Measurements from ENCODE around the gene SLC35F5. TPM values are rescaled to one million over a fixed set of nuclear protein-coding genes. Genes with fewer than 3 reads are reported as not detected.

SLC35F5 gene
- total and polyA plus RNA-seq, 2 of the 4 experiments (the other 2 are of a cell fraction) = 30.5 to 93.4 TPM

DNA sequence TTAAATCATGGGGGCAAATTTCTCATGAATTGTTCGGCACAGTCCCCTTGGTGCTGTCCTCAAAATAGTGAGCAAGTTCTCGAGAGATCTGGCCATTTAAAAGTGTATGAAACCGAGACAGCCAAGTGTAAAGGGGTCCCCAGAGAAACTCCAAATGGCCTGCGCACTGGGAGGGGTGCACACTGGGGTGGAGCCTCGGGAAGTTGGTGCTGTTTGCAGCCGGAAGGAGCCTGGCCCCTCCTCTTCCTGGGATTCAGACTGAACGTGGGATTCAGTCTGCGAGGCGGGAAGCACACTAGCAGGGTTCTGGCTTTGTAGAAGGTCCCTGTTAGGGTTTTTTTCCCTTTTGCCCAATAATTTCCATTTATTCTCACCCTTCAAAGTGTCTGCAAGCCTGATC, 80.6 kb downstream of the SLC35F5 start:
- Histone ChIP-seq H3K4me3 (ENCODE audit: insufficient read depth, low read depth, low read length) (no peak overlapping the region), H3K4me2 (ENCODE audit: low read depth, low read length) (no peak overlapping the region), H3K9ac (ENCODE audit: low read depth, low read length) (no peak overlapping the region), H2BK5ac (ENCODE audit: low read depth, low read length, poor library complexity, severe bottlenecking) (no peak overlapping the region), H2AK9ac (replicated peaks; ENCODE audit: low read depth, low read length, poor library complexity) (no peak overlapping the region), H3K27ac (ENCODE audit: insufficient read depth, low read length) (no peak overlapping the region), H3K36me3 (ENCODE audit: control insufficient read depth, insufficient read depth, low read length) (no peaks in the 10 kb centered on the region), H3K27me3 (ENCODE audit: control insufficient read depth, insufficient read depth, low read length) (peaks cover 26% of the 10 kb centered on the region), H4K5ac (ENCODE audit: low read depth, low read length) (no peak overlapping the region), H3K18ac (ENCODE audit: low read depth, low read length) (no peak overlapping the region), H3K9me1 (ENCODE audit: insufficient read depth, low read length) (no peaks in the 10 kb centered on the region), H3K9me3 (ENCODE audit: control insufficient read depth, insufficient read depth, low read length) (no peaks in the 10 kb centered on the region), H2AFZ (replicated peaks; ENCODE audit: low read length, poor library complexity) (no peak overlapping the region), H3K14ac (replicated peaks; ENCODE audit: low read depth, low read length) (no peak overlapping the region), H2BK15ac (ENCODE audit: low read depth, low read length) (no peak overlapping the region), H2BK120ac (ENCODE audit: low read depth, low read length) (no peak overlapping the region), H3K4me1 (ENCODE audit: control insufficient read depth, insufficient read depth, low read length) (no peaks in the 10 kb centered on the region), H3K23ac (ENCODE audit: low read depth, low read length) (no peak overlapping the region), H3K56ac (ENCODE audit: extremely low read depth, insufficient read depth, low read length) (no peak overlapping the region), H2AK5ac (ENCODE audit: low read depth, low read length) (no peak overlapping the region), H4K8ac (ENCODE audit: low read depth in 2 of 2, low read length in 2 of 2) (no peak overlapping the region), H2BK20ac (ENCODE audit: low read depth, low read length) (no peak overlapping the region), H3K4ac (ENCODE audit: low read depth, low read length) (no peak overlapping the region), H4K91ac (ENCODE audit: insufficient read depth, low read depth, low read length) (no peak overlapping the region), H3K79me1 (ENCODE audit: low read depth in 1 of 2, low read length in 2 of 2) (no peaks in the 10 kb centered on the region), H4K20me1 (ENCODE audit: insufficient read depth, low read length) (no peaks in the 10 kb centered on the region)
- ChIA-PET POLR2A (ENCODE audit: unreplicated experiment) (no interaction called here), CTCF (no interaction called here)
- dilution Hi-C loops (cut with HindIII; ENCODE audit: low sequenced_read_pairs, unreplicated experiment) (no loop called here), in situ Hi-C loops (cut with MboI; ENCODE audit: low sequenced_read_pairs) (no loop called here), intact Hi-C loops (cut with micrococcal nuclease) (no loop called here)
- no peak for ATAC-seq (ENCODE audit: low read depth)
- WGBS, 2 experiments (ENCODE audit: extremely low coverage in 2 of 2, insufficient read length in 1 of 2) = 100% methylated on average over 1 of the region's 9 CpGs; no CpG with 5 or more reads in 1 of the 2 experiments
- no TSS peak for BruUV-seq (replicated peaks)
- TF ChIP-seq RFX5 (IDR thresholded peaks at IDR 0.05; ENCODE audit: low read depth, low read length) (no peak), NFE2L2 (IDR thresholded peaks at IDR 0.05; ENCODE audit: low read depth, low read length) (no peak), SMC3 (IDR thresholded peaks at IDR 0.05; ENCODE audit: low read depth, low read length) (no peak), MAZ (IDR thresholded peaks at IDR 0.05; ENCODE audit: borderline replicate concordance, low read depth, low read length) (no peak), FOS (IDR thresholded peaks at IDR 0.05; ENCODE audit: low read depth, low read length) (no peak), MXI1 (IDR thresholded peaks at IDR 0.05; ENCODE audit: borderline replicate concordance, low read depth, low read length) (no peak), CHD1 (IDR thresholded peaks at IDR 0.05; ENCODE audit: low read depth, low read length) (no peak), CEBPB (IDR thresholded peaks at IDR 0.05; ENCODE audit: low read depth, low read length) (no peak), RCOR1 (IDR thresholded peaks at IDR 0.05; ENCODE audit: insufficient replicate concordance, low read length) (no peak), MAFK (IDR thresholded peaks at IDR 0.05; ENCODE audit: low read depth, low read length) (no peak)
- TF ChIP-seq, protein P1, sequence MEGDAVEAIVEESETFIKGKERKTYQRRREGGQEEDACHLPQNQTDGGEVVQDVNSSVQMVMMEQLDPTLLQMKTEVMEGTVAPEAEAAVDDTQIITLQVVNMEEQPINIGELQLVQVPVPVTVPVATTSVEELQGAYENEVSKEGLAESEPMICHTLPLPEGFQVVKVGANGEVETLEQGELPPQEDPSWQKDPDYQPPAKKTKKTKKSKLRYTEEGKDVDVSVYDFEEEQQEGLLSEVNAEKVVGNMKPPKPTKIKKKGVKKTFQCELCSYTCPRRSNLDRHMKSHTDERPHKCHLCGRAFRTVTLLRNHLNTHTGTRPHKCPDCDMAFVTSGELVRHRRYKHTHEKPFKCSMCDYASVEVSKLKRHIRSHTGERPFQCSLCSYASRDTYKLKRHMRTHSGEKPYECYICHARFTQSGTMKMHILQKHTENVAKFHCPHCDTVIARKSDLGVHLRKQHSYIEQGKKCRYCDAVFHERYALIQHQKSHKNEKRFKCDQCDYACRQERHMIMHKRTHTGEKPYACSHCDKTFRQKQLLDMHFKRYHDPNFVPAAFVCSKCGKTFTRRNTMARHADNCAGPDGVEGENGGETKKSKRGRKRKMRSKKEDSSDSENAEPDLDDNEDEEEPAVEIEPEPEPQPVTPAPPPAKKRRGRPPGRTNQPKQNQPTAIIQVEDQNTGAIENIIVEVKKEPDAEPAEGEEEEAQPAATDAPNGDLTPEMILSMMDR (conservative IDR thresholded peaks at IDR 0.05; ENCODE audit: low read depth, low read length) = no peak
- TF ChIP-seq, protein P2, sequence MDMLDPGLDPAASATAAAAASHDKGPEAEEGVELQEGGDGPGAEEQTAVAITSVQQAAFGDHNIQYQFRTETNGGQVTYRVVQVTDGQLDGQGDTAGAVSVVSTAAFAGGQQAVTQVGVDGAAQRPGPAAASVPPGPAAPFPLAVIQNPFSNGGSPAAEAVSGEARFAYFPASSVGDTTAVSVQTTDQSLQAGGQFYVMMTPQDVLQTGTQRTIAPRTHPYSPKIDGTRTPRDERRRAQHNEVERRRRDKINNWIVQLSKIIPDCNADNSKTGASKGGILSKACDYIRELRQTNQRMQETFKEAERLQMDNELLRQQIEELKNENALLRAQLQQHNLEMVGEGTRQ (IDR thresholded peaks at IDR 0.05; ENCODE audit: low read depth, low read length) = no peak
- DNase-seq = no peak
